CD4-positive, CD25-positive, alpha-beta regulatory T cell (primary cell): ENCODE data around the gene CLK3. TPM values are rescaled to one million over a fixed set of nuclear protein-coding genes. Genes with fewer than 3 reads are reported as not detected.

Source experiments
- ATAC-seq, 2 donors: fragments of 150-1000 bp; cut with Tn5 transposase; one replicate each; pipeline ENCODE4 v1.10.0; 2021; ENCODE audit warnings: low read depth in 2 of 2, moderate number of reproducible peaks in 2 of 2, moderate library complexity in 1 of 2
- DNase-seq, 3 donors: peaks; one replicate each; pipeline versions ENCODE4 v3.0.0 to v3.0.0-alpha.2; 2012 to 2022; ENCODE audit warnings: mixed read lengths in 1 of 3
- H3K27ac ChIP-seq: one replicate; pipeline ENCODE4 v1.7.0; 2013; ENCODE audit warnings: mild to moderate bottlenecking, low read length; ENCODE audit not compliant: insufficient read depth, poor library complexity, severe bottlenecking
- H3K27me3 ChIP-seq: one replicate; pipeline ENCODE4 v1.7.0; 2013; ENCODE audit warnings: low read length; ENCODE audit not compliant: control insufficient read depth, insufficient read depth
- H3K36me3 ChIP-seq: one replicate; pipeline ENCODE4 v1.7.0; 2013; ENCODE audit warnings: mild to moderate bottlenecking, low read length, moderate library complexity; ENCODE audit not compliant: control insufficient read depth, insufficient read depth
- H3K4me1 ChIP-seq: 2 replicates; pipeline ENCODE4 v1.7.0; 2013; ENCODE audit warnings: mild to moderate bottlenecking, low read length; ENCODE audit not compliant: insufficient read depth, control insufficient read depth, poor library complexity, severe bottlenecking
- H3K4me3 ChIP-seq: one replicate; pipeline ENCODE4 v1.7.0; 2013; ENCODE audit warnings: low read depth, mild to moderate bottlenecking, low read length, moderate library complexity
- H3K9me3 ChIP-seq, 2 experiments: 1 replicate in 1 of 2; 2 replicates in 1 of 2; pipeline ENCODE4 v1.7.0; 2013; ENCODE audit warnings: low read length in 2 of 2, mild to moderate bottlenecking in 1 of 2, moderate library complexity in 1 of 2; ENCODE audit not compliant: control insufficient read depth in 2 of 2
- H3K27ac Mint-ChIP-seq, 3 donors: one replicate each; pipeline ENCODE4 v1.8.0; 2020 to 2022; ENCODE audit warnings: mild to moderate bottlenecking in 3 of 3, mixed read lengths in 3 of 3, moderate library complexity in 2 of 3
- H3K27me3 Mint-ChIP-seq: one replicate; pipeline ENCODE4 v1.8.0; 2022; ENCODE audit warnings: mild to moderate bottlenecking, mixed read lengths
- H3K36me3 Mint-ChIP-seq: one replicate; pipeline ENCODE4 v1.8.0; 2020; ENCODE audit warnings: mixed read lengths
- H3K4me1 Mint-ChIP-seq, 4 donors: one replicate each; pipeline ENCODE4 v1.8.0; 2020 to 2022; ENCODE audit warnings: mixed read lengths in 4 of 4, mild to moderate bottlenecking in 1 of 4
- H3K4me3 Mint-ChIP-seq, 4 donors: one replicate each; pipeline ENCODE4 v1.8.0; 2020 to 2022; ENCODE audit warnings: mild to moderate bottlenecking in 4 of 4, mixed read lengths in 4 of 4, moderate library complexity in 3 of 4
- H3K9me3 Mint-ChIP-seq, 7 donors: one replicate each; pipeline ENCODE4 v1.8.0; 2020 to 2022; ENCODE audit warnings: mixed read lengths in 7 of 7, mild to moderate bottlenecking in 3 of 7, moderate library complexity in 2 of 7
- polyA plus RNA-seq, 4 donors: library from polyadenylated mRNA; unstranded; fragments of 300-500 nt; fragmentation: Illumina TruSeq; gene quantifications; one replicate each; pipeline ENCODE4 v1.2.3, GENCODE V29; 2021
- total RNA-seq: library from RNA; stranded (reverse); gene quantifications from one replicate; pipeline ENCODE4 v1.2.3, GENCODE V29; 2022

Gene CLK3
- total and polyA plus RNA-seq, 5 donors from 2014 or later: 58.4 to 289 (median 75.4) TPM

DNA sequence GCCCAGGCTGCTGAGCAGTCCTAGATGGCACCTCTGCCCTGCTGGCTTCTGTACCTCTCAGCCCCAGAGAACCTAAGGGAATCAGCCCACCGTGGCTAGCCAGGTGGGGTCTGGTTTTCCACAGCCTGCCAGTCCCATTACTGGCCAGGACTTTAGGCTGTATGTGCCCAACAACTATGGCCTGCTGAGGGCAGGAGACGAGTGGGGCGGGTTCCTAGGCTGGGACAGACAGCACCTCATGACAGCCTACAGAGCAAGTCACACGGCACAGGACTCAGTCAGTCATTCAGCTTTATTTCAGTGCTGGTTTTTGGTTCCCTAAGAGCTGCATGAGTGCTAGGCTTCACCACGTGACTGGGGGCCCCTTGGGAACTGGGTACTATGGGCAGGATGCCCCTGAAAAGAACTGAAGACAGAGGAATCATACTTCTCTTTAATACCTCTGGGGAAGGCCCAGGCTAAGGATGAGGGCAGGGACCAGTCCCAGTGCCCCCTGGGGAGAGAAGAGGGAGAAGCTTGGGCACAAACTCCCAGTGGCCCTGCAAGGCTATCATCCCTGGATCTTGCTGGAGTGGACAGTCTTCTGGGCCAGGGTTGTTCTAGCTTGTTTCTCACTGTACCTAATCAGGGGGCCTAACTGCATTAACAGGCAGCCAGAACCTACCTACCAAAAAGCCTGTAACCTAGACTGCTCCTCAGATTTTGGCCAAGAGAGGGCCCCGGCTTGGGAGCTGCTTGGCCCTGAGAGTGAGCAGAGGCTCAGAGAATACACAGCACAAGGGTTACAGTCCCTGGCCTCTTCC is 14.8 kb downstream of the CLK3 start:
- peaks cover 16% of the 10 kb centered on the region for H3K4me1 ChIP-seq
- DNase-seq: no peak
- H3K9me3 Mint-ChIP-seq: no peaks in the 10 kb centered on the region
- no peaks in the 10 kb centered on the region for H3K27me3 Mint-ChIP-seq
- ATAC-seq: no peak
- H3K4me3 Mint-ChIP-seq: peak overlapping the region in 1 of 4 donors; percentile 11
- H3K27me3 ChIP-seq: no peaks in the 10 kb centered on the region
- H3K9me3 ChIP-seq: no peaks in the 10 kb centered on the region
- H3K27ac Mint-ChIP-seq: no peak overlapping the region
- H3K27ac ChIP-seq: no peak overlapping the region
- H3K4me3 ChIP-seq: no peak overlapping the region
- H3K36me3 ChIP-seq: peaks cover 84% of the 10 kb centered on the region
- H3K36me3 Mint-ChIP-seq: peaks cover 43% of the 10 kb centered on the region
- peaks cover 0 to 41% (median 11%) of the 10 kb centered on the region in 4 donors for H3K4me1 Mint-ChIP-seq

DNA sequence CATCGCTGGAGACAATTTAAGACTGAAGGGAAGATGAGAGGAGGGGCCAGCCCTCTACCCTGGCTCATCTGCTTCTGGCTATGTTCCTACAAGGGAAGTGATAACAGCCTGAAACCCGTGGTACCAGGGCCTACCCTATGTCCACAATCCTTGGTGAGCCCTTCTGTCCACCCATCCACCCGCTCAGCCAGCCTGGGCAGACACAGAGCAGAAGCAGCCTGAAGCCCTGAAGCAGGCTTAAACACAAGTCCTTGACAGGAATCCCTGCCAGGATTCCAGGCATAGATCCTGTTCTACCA is 15.4 kb downstream of the CLK3 start:
- DNase-seq (no peak), ATAC-seq (no peak)
- no peaks in the 10 kb centered on the region for H3K9me3 Mint-ChIP-seq
- H3K4me3 ChIP-seq: no peak overlapping the region
- peaks cover 14% of the 10 kb centered on the region for H3K4me1 ChIP-seq
- H3K27me3 Mint-ChIP-seq: no peaks in the 10 kb centered on the region
- H3K36me3 ChIP-seq: peaks cover 82% of the 10 kb centered on the region
- no peaks in the 10 kb centered on the region for H3K27me3 ChIP-seq
- no peak overlapping the region for H3K27ac Mint-ChIP-seq
- H3K4me3 Mint-ChIP-seq: no peak overlapping the region
- H3K9me3 ChIP-seq: no peaks in the 10 kb centered on the region
- peaks cover 2 to 36% (median 9%) of the 10 kb centered on the region in 4 donors for H3K4me1 Mint-ChIP-seq
- no peak overlapping the region for H3K27ac ChIP-seq
- peaks cover 42% of the 10 kb centered on the region for H3K36me3 Mint-ChIP-seq

DNA sequence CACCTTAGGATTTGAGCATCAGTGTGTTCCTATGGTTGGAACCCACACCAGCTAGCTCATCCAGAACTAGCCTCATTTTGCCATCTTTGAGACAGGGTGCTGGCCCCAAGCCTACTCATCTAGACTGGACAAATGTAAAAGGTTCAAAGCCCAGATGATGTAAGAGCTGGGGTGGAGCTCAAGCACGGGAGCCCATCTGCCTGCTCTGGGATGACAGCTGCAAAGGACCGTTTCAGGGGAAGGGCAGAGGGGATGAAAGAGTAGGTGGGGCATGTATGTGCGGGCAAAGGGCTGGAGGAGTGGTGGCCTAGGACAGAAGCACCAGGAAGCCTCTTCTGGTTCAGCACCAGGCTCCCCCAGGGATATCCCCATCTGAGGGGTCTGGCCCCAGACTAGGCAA is 15.8 kb downstream of the CLK3 start:
- no peaks in the 10 kb centered on the region for H3K9me3 Mint-ChIP-seq
- H3K4me3 Mint-ChIP-seq: no peak overlapping the region
- Histone ChIP-seq H3K27me3 (no peaks in the 10 kb centered on the region), H3K36me3 (peaks cover 82% of the 10 kb centered on the region), H3K4me1 (peaks cover 10% of the 10 kb centered on the region), H3K27ac (no peak overlapping the region), H3K9me3 (no peaks in the 10 kb centered on the region), H3K4me3 (no peak overlapping the region)
- H3K27ac Mint-ChIP-seq: peak overlapping the region in 1 of 3 donors; percentile 83
- DNase-seq (no peak), ATAC-seq (no peak)
- H3K4me1 Mint-ChIP-seq: peaks cover 4 to 32% (median 9%) of the 10 kb centered on the region in 4 donors
- H3K36me3 Mint-ChIP-seq: peaks cover 42% of the 10 kb centered on the region
- H3K27me3 Mint-ChIP-seq: no peaks in the 10 kb centered on the region

DNA sequence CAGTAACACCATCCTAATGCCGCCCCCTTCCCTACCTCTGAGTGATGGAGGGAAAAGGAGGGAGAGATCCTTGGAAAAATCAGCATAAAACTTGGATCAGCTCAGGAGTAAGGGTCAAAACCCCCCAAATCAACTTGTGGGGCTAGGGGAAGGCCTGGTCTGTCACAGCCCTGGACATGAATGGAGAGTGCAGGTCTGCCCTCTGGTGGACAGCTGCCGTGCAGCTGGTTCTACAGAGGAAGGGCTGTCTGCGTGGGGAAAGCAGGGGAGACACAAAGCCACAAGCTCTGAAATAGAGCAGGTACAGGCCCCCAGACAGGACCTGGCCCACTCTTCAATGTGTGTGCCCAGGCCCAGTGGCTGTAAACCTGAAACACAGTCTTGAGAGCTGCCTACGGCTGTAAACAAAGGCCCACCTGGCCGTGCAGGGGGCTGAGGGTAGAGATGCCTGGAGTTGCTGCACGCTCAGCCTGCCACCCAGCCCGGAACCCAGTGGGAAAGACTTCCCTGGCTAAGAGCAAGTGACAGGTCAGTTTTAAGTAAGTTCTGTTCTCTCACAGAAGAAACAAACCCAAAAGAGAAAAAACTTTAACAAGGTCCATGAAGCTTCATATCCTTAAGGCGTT is 16.4 kb downstream of the CLK3 start:
- Mint-ChIP-seq H3K27ac (peak overlapping the region in 2 of 3 donors; percentile 42 to 83), H3K27me3 (no peaks in the 10 kb centered on the region), H3K4me3 (no peak overlapping the region), H3K9me3 (no peaks in the 10 kb centered on the region), H3K36me3 (peaks cover 42% of the 10 kb centered on the region), H3K4me1 (peaks cover 4 to 26% (median 6%) of the 10 kb centered on the region in 4 donors)
- peak; percentile 26 to 70 (median 53) for DNase-seq
- peak in 1 of 2 donors; percentile 52 for ATAC-seq
- H3K4me1 ChIP-seq: peaks cover 4% of the 10 kb centered on the region
- H3K36me3 ChIP-seq: peaks cover 82% of the 10 kb centered on the region
- no peak overlapping the region for H3K4me3 ChIP-seq
- no peak overlapping the region for H3K27ac ChIP-seq
- no peaks in the 10 kb centered on the region for H3K27me3 ChIP-seq
- H3K9me3 ChIP-seq: no peaks in the 10 kb centered on the region

DNA sequence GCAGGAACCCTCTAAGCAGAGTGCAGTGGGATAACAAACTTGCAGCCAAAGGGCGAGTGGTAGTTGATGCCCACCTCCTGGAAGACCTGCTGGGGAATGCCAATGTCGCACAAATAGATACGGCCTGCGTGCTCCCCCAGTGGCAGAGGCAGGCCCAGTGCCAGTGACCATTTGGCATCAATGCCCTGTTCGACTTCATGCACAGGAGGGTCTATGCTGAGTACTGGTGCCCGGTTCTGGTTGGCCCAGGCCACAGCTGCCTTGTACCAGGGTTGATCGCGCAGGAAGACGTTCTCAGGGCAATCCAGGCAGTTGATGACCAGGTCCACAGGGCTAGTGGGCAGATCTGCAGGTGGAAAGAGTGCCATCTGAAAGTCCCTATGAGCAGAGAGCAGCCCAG is 17.0 kb downstream of the CLK3 start:
- H3K36me3 ChIP-seq: peaks cover 82% of the 10 kb centered on the region
- no peaks in the 10 kb centered on the region for H3K27me3 Mint-ChIP-seq
- H3K4me3 ChIP-seq: no peak overlapping the region
- H3K4me3 Mint-ChIP-seq: no peak overlapping the region
- no peak overlapping the region for H3K27ac ChIP-seq
- DNase-seq (no peak), ATAC-seq (no peak)
- H3K27ac Mint-ChIP-seq: no peak overlapping the region
- H3K4me1 ChIP-seq: no peaks in the 10 kb centered on the region
- no peaks in the 10 kb centered on the region for H3K9me3 Mint-ChIP-seq
- H3K9me3 ChIP-seq: no peaks in the 10 kb centered on the region
- H3K36me3 Mint-ChIP-seq: peaks cover 42% of the 10 kb centered on the region
- H3K27me3 ChIP-seq: no peaks in the 10 kb centered on the region
- H3K4me1 Mint-ChIP-seq: peaks cover 0 to 20% (median 6%) of the 10 kb centered on the region in 4 donors

DNA sequence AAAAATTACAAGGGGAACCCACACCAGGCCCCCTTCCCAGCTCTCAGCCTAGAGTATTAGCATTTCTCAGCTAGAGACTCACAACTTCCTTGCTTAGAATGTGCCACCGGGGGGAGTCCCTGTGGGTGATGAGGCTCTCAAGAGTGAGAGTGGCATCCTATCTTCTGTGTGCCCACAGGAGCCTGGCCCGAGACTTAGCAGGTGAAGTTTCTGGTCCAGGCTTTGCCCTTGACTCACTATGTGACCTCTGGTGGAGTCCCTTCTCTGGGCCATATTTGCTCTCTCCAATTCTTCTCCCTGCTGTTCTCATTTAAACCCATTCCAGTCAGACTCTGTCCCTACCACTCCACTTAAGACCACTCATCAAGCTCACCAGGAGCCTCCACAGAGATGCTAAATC is 18.1 kb downstream of the CLK3 start:
- Mint-ChIP-seq H3K27me3 (no peaks in the 10 kb centered on the region), H3K4me3 (no peak overlapping the region), H3K4me1 (peaks cover 0 to 9% (median 6%) of the 10 kb centered on the region in 4 donors), H3K9me3 (no peaks in the 10 kb centered on the region), H3K36me3 (peaks cover 42% of the 10 kb centered on the region), H3K27ac (peak overlapping the region in 1 of 3 donors; percentile 33)
- Histone ChIP-seq H3K9me3 (no peaks in the 10 kb centered on the region), H3K36me3 (peaks cover 81% of the 10 kb centered on the region), H3K27me3 (no peaks in the 10 kb centered on the region), H3K4me1 (no peaks in the 10 kb centered on the region), H3K4me3 (no peak overlapping the region), H3K27ac (no peak overlapping the region)
- no peak for ATAC-seq
- no peak for DNase-seq

DNA sequence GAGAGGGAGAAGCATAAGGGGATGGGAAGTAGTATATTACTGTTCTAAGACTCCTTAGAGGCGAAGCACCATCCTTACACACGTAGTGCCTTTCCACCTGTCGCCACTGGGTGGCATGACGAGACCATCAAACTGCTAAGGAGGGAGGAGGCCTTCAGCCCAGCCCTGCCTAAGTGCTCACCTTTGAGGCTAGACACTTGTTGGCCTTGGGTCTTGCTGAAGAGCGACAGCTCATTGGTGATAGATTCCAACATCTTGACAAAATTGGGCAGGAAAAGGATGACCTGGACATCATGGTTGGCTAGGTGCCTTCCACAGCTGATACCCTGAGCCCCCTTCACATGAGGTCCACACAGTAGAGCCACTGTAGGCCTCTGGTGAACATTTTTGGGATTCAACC is 19.6 kb downstream of the CLK3 start:
- Histone ChIP-seq H3K36me3 (peaks cover 82% of the 10 kb centered on the region), H3K4me1 (no peaks in the 10 kb centered on the region), H3K4me3 (no peak overlapping the region), H3K27me3 (no peaks in the 10 kb centered on the region), H3K9me3 (no peaks in the 10 kb centered on the region), H3K27ac (no peak overlapping the region)
- peaks cover 0 to 10% (median 5%) of the 10 kb centered on the region in 4 donors for H3K4me1 Mint-ChIP-seq
- H3K27me3 Mint-ChIP-seq: no peaks in the 10 kb centered on the region
- DNase-seq (peak; percentile 56 to 85 (median 74)), ATAC-seq (peak; percentile 78 to 87)
- H3K27ac Mint-ChIP-seq: peak overlapping the region; percentile 27 to 33 (median 28)
- no peaks in the 10 kb centered on the region for H3K9me3 Mint-ChIP-seq
- H3K36me3 Mint-ChIP-seq: peaks cover 46% of the 10 kb centered on the region
- H3K4me3 Mint-ChIP-seq: no peak overlapping the region
